HG03060 (cell line): ENCODE data around the gene STT3B.
"Not testable (repeated sequence)": the region's sequence is repeated elsewhere in the genome, so short reads cannot be mapped to it uniquely, and the experiment has no call there.

Experiments used
- ATAC-seq: cut with Tn5 transposase; IDR thresholded peaks from one replicate; pipeline ENCODE4 v1.9.1; 2021; ENCODE audit warnings: low read depth, moderate number of reproducible peaks; ENCODE audit not compliant: unreplicated experiment

Gene STT3B

DNA sequence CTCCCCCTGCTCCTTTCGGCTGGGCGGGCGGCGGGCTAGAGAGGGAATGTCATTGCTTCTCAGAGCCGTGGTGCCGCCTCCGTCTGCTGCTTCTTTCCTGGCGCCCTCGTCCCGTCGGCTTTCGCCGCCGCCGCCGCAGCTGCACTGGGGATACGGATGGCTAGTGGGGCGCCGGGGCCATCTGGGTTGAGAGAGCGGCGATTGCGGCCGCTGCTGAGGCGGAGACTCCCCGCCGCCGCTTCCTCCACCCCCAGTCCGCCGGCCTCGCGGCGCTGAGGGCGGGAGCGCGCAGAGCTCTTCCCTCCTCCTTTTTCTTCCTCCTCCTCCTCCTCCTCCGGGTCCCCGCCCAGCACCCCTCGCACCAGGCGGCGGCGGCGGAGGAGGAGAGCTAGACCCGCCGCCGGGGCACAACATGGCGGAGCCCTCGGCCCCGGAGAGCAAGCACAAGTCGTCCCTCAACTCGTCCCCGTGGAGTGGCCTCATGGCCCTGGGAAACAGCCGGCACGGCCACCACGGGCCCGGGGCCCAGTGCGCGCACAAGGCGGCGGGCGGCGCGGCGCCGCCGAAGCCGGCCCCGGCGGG is at the start of gene STT3B:
STT3B (plus strand) TSS at position 339 of the 582 bp plus-strand sequence; CDS start at position 413, 74 bp downstream.
- ATAC-seq, result peak; percentile 30

GRCh38 chr3:31483776-31484175 is 48.9 kb upstream of the STT3B start:
- no peak for ATAC-seq

- no peak for ATAC-seq
These were observed 47.5 kb upstream of the STT3B start for GRCh38 chr3:31485196-31485595.

GRCh38 chr3:31486865-31487533 is 45.7 kb upstream of the STT3B start:
- ATAC-seq, result no peak

- no peak for ATAC-seq
These were observed 44.2 kb upstream of the STT3B start for GRCh38 chr3:31488475-31489017.

DNA sequence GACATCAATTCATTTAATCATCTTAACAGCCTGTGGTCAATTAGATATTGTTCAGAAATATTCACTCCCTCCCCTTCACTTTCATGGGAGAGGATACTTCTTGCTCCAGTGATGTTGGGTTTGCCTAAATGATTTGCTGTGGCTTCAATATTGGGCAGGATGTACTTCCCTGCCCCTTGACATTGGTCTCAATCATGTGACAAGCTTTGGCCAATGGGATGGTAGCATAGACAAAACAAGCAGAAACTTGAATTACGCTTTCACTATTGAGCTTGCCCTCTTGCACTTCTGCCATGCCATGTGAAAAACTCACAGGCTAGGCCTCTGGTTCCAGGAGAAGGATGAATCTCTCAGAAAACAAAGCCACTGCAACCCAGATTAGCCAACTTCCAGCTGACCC is 42.2 kb upstream of the STT3B start:
- ATAC-seq, result no peak

GRCh38 chr3:31491660-31492059 is 41.1 kb upstream of the STT3B start:
- no peak for ATAC-seq

DNA sequence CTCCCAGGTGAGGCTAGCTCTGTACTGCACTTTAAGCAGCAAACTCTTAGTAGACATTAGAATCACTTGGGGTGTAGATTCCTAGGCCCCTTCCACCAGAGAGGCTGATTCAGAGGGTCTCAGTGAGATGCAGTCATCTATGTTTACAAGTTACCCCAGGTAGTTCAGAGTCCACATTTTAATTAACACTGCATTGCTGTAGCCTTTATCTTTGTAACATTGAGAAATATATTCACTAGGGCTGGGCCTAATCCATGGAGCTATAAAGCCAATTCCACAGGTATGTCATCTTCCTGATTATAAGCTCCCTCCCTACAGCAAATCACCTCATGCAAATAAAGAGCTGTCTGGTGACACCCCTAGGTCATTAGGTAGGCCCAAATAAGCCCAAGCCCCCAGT is 39.6 kb upstream of the STT3B start:
- ATAC-seq, result no peak

- no peak for ATAC-seq
These were observed 36.6 kb upstream of the STT3B start for GRCh38 chr3:31495971-31496665.

DNA sequence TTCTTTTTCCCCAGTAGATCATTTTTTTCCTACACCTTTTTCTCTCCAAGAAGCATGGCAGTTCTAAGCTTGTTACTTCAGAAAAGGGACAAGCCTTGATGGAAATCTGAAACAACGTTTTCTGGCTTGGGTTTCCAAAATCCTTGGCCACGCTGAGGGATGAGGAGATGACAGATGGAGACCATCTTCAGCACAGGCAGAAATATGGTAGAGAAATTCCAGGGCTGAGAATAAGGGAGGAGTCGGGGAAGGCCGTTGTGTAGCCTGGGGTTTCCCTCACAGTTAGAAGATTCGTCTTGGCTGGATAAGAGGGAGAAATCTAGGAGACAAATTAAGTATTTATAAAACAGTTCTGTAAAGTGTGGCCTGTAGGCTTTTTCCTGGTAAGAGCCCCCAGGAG is 33.9 kb upstream of the STT3B start:
- ATAC-seq, result no peak

DNA sequence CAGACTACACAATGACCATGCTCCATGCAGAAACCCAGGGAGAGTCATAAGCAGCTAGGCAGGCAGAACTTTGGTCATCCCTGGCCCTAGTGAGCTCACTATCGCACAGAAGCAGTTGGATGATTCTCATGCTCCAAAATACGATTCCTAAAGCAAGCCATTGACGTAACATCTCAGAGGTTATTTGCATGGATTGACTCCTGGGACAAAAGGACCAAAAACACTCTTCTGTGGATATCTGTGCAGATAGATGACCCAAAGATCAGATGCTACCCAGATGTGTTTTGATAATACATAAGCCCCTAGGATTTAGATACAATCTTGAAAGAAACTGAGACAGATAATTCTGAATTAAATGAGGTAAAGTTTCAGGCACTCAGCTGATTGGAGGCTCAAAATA is 33.4 kb upstream of the STT3B start:
- ATAC-seq, result no peak

DNA sequence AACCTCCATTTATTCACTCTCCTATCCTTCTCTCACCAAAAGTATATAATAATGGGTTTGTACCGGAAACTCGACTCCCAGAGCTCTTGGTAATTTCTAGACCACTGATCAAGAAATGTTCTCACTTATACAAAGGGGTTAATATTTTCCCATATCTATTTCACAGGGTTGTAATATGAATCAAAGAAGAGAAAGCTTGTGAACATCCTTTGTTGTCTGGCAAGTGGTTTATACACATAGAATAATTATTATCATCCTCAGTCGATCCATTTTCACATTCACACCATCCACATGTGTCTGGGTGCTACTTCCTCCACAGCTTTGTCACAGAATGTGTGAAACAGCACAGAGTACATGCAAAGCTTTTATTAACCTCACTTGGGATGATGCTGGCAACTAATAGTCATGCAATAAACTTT is 29.9 kb upstream of the STT3B start:
- no peak for ATAC-seq

DNA sequence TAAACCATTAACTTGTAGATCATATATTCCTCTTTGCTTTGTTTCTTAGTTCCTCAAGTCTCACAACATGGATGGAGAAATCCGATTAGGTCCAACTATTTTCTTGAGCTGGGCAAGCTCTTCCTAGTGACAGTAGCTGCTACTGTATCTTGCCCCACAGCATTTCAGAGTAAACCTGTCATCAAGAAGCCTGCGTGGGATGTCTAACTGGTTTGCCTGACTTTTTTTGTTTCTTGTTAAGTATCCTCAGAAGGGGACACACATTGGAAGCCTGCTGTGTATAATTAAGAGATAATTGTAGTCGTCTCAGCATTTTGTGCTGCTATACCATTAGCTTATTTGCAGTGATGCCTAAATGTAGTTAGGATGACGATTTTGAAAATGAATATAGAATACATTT is 29.3 kb upstream of the STT3B start:
- ATAC-seq, result no peak

DNA sequence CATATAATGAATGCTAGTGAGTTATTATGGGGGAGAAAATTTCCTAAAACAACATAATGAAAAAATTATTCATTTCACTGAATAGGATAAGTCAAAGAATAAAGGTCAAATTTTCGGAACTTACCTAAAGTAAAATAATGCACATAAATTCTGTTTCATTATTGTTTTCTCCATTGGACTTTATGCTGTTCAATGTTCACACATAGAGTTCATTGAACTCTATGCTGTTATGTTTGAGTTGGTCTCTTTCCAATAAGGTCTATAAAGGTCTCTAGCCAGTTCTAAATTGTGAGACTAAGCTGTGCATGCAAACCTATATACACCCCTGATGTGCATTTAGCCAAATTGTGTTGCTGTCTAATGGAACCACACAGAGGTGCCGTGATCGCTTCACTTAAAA is 28.5 kb upstream of the STT3B start:
- ATAC-seq, result no peak

DNA sequence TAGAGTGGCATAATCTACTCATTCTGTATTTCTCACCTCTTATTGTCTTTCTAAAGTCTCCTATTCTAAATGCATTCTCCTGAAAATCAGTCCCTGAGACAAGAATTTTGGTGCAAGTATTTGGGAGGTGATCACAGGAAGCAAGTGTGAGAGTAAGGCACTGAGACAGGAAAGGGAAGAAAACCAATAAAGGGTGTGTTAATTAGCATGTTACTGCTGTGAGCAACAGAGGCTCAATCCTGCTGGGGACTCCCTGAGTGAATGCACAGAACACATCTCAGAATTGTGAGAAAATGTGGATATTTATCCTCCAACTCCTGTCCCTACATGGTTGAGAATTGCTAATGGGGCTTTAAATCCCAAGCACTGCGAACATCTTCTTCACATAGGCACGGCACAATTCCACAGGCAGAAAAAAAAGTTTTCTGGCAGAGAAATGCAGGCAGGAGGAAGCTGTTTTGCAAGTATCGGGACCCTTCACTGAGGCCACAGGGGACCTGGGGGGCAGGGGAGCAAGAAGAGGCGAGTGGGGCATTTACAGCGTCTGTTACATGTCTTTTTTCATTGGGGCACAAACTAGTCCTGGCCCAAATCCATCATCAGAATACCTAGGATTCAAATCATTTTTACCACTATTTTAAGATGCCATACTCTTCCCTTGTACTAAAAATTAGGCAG is 27.2 kb upstream of the STT3B start:
- no peak for ATAC-seq

DNA sequence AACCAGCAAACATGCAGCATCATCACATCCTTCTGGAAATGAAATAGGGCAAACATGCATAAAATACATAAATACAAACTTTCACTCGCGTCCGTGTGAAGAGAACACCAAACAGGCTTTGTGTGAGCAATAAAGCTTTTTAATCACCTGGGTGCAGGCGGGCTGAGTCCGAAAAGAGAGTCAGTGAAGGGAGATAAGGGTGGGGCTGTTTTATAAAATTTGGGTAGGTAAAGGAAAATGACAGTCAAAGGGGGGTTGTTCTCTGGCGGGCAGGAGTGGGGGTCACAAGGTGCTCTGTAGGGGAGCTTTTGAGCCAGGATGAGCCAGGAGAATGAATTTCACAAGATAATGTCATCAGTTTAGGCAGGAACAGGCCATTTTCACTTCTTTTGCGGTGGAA is 26.2 kb upstream of the STT3B start:
- not testable (repeated sequence) for ATAC-seq

DNA sequence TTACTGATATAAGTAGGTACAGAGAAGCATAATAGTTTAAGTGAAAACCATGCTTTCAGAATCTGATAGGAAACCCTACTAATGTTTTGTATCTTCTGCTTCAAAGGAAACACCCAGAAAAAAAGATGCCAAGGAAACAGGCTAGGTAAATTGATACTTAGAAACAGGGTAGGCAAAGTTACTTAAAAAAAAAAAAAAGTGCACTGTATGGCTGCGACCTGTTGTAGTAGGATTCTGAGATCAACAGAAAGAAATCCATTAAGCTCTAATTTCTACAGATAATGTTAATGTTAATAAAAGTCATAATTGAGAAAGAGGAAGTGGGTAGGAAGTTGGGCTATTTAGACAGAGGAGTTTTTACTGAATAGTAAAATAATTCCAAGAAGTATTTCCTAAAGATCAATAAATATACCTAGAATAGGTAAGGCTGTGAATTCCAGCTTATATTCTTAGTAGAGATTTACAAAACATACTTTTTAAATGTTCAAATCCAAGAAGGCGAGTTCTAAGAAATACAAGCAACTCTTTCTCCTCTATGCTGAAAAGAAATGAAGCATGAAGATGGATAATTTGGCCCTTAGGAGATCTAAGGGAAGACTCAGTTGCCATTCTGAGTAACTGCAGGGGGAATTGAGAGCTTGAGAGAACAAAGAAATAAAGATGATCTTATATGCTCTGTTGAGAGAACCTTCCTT is 24.1 kb upstream of the STT3B start:
- no peak for ATAC-seq

DNA sequence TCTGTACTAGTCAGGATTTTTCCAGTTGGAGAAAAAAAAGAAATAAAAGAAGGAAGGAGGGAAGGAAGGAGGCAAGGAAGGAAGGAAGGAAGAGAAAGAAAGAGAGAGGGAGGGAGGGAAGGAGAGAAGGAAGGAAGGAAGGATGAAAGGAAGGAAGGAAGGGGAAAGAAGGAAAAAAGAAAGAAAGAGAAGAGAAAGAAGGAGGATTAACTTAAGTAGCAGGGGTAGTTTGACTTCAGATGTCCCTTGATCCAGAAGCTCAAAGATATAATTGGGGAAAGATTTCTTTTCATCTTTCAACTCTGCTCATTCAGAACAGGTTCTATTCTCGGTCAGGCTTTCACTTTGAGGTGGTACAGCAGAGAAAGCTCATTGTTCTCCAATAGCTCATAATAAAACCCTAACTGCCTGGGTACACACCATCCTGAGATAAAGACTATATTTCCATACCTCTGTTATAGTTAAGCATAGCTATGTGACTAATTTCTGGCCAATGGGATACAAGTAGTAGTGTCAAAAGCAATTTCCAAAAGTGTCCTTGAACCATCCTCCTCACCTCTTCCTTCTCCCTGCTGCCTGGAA is 23.5 kb upstream of the STT3B start:
- ATAC-seq, result no peak

DNA sequence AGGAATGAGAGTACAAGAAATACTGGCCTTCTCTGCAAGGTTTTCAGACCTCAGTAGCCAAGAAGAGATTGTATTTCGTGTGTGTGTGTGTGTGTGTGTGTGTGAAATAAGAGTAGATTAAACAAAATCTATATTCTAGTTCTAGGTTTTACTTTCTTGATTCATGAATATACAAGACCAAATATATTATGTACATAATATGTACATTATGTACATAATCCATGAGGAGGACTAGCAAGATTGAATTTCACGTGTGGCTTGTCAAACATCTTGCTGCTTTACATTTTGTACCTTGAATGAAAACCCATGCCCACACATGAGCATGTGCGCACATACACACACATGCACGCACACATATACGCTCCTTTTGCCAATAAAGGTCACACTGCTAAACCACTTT is 18.2 kb upstream of the STT3B start:
- ATAC-seq, result no peak
